ENCODE results near the gene ARHGAP11B.
"Not testable (repeated sequence)": the region's sequence is repeated elsewhere in the genome, so short reads cannot be mapped to it uniquely, and the experiment has no call there.

- not testable (repeated sequence) for TF ChIP-seq POLR2A, POLR2AphosphoS5, TAF1, SPI1 (IDR thresholded peaks at IDR 0.05; ENCODE audit: low read depth, low read length)
Observed at GRCh38 chr15:30598953-30599352, 27.0 kb upstream of the ARHGAP11B start.
